CD14-positive monocyte (primary cell): ENCODE data around the gene ANO9. TPM values are rescaled to one million over a fixed set of nuclear protein-coding genes. Genes with fewer than 3 reads are reported as not detected.

Experiments used
- DNase-seq, 3 donors: peaks; one replicate each; pipeline ENCODE4 v3.0.0-alpha.2; 2011 to 2022
- H2AFZ ChIP-seq: 2 replicates; pipeline ENCODE4 v1.6.0; 2012; ENCODE audit warnings: mild to moderate bottlenecking, low read depth, low read length, inconsistent platforms; ENCODE audit not compliant: insufficient read depth, poor library complexity, severe bottlenecking
- H3K27ac ChIP-seq, 2 donors: 1 replicate in 1 of 2; 2 replicates in 1 of 2; pipeline ENCODE4 v1.5.1; 2012 to 2013; ENCODE audit warnings: low read length in 2 of 2, control low read depth in 1 of 2, inconsistent platforms in 1 of 2, low read depth in 1 of 2, mild to moderate bottlenecking in 1 of 2
- H3K27me3 ChIP-seq, 2 donors: one replicate each; pipeline versions ENCODE4 v1.6.0 to v1.6.1; 2011 to 2013; ENCODE audit warnings: low read length in 2 of 2; ENCODE audit not compliant: control insufficient read depth in 2 of 2, insufficient read depth in 2 of 2
- H3K36me3 ChIP-seq, 2 donors: replicated peaks in 1 of 2; 1 replicate in 1 of 2; 2 replicates in 1 of 2; pipeline versions ENCODE4 v1.5.1 to v1.6.1; 2012 to 2013; ENCODE audit warnings: low read length in 2 of 2, control low read depth in 1 of 2, inconsistent platforms in 1 of 2, mild to moderate bottlenecking in 1 of 2; ENCODE audit not compliant: insufficient read depth in 2 of 2, control insufficient read depth in 1 of 2
- H3K4me1 ChIP-seq, 2 donors: 1 replicate in 1 of 2; 2 replicates in 1 of 2; pipeline versions ENCODE4 v1.5.1 to v1.6.1; 2012 to 2013; ENCODE audit warnings: low read length in 2 of 2, control low read depth in 1 of 2, inconsistent platforms in 1 of 2, mild to moderate bottlenecking in 1 of 2, moderate library complexity in 1 of 2; ENCODE audit not compliant: insufficient read depth in 2 of 2, control insufficient read depth in 1 of 2
- H3K4me2 ChIP-seq: replicated peaks from 2 replicates; pipeline ENCODE3; 2012; ENCODE audit warnings: low read length, moderate library complexity, mild to moderate bottlenecking; ENCODE audit not compliant: poor library complexity, severe bottlenecking; ENCODE audit errors: extremely low read depth
- H3K4me3 ChIP-seq, 3 experiments: fragments of 200-600 bp in 1 of 3; sonication (generic) in 1 of 3; replicated peaks in 1 of 3; 1 replicate in 2 of 3; 2 replicates in 1 of 3; pipeline ENCODE4 v1.5.1; 2011 to 2013; ENCODE audit warnings: low read length in 3 of 3, mild to moderate bottlenecking in 3 of 3, control low read depth in 2 of 3, low read depth in 2 of 3, inconsistent platforms in 1 of 3, moderate library complexity in 1 of 3
- H3K79me2 ChIP-seq: 2 replicates; pipeline ENCODE4 v1.6.0; 2012; ENCODE audit warnings: mild to moderate bottlenecking, control low read depth, inconsistent platforms, low read length, moderate library complexity; ENCODE audit not compliant: insufficient read depth
- H3K9ac ChIP-seq: 2 replicates; pipeline ENCODE4 v1.6.0; 2017; ENCODE audit warnings: low read length, mild to moderate bottlenecking; ENCODE audit not compliant: insufficient read depth, poor library complexity, severe bottlenecking
- H3K9me3 ChIP-seq, 2 donors: replicated peaks in 1 of 2; 1 replicate in 1 of 2; 2 replicates in 1 of 2; pipeline versions ENCODE4 v1.5.1 to v1.6.1; 2012 to 2013; ENCODE audit warnings: low read length in 2 of 2, control low read depth in 1 of 2; ENCODE audit not compliant: control insufficient read depth in 1 of 2, insufficient read depth in 1 of 2
- H4K20me1 ChIP-seq: 2 replicates; pipeline ENCODE4 v1.6.0; 2012; ENCODE audit warnings: mild to moderate bottlenecking, low read length, control low read depth, moderate library complexity; ENCODE audit not compliant: insufficient read depth
- H3K27ac Mint-ChIP-seq, 7 donors: one replicate each; pipeline ENCODE4 v1.8.0; 2020; ENCODE audit warnings: mild to moderate bottlenecking in 7 of 7, mixed read lengths in 7 of 7, moderate library complexity in 6 of 7, inconsistent platforms in 2 of 7
- H3K27me3 Mint-ChIP-seq, 3 donors: one replicate each; pipeline ENCODE4 v1.8.0; 2021 to 2022; ENCODE audit warnings: low read depth in 3 of 3, mild to moderate bottlenecking in 3 of 3, mixed read lengths in 3 of 3, moderate library complexity in 3 of 3, inconsistent platforms in 1 of 3
- H3K36me3 Mint-ChIP-seq, 2 donors: one replicate each; pipeline ENCODE4 v1.8.0; 2020; ENCODE audit warnings: mixed read lengths in 2 of 2, inconsistent platforms in 1 of 2, mild to moderate bottlenecking in 1 of 2
- H3K4me1 Mint-ChIP-seq: one replicate; pipeline ENCODE4 v1.8.0; 2020; ENCODE audit warnings: mild to moderate bottlenecking, mixed read lengths
- H3K4me3 Mint-ChIP-seq, 2 donors: one replicate each; pipeline ENCODE4 v1.8.0; 2020; ENCODE audit warnings: mild to moderate bottlenecking in 2 of 2, mixed read lengths in 2 of 2, moderate library complexity in 1 of 2
- H3K9me3 Mint-ChIP-seq, 7 donors: one replicate each; pipeline ENCODE4 v1.8.0; 2020 to 2022; ENCODE audit warnings: mixed read lengths in 7 of 7, mild to moderate bottlenecking in 6 of 7, moderate library complexity in 6 of 7, inconsistent platforms in 2 of 7
- WGBS: methylation state at CpG from one replicate; pipeline ENCODE4 v1.1.5; 2013; ENCODE audit warnings: missing lambda C conversion rate; ENCODE audit not compliant: insufficient coverage; 5-methylcytosine and 5-hydroxymethylcytosine counted together
- intact Hi-C, 2 donors: fragments of 100-400 bp; cut with micrococcal nuclease; formaldehyde crosslinking; loops; one replicate each; pipeline versions ENCODE4 v1.15.0 to v1.15.1; 2023
- polyA plus RNA-seq, 3 donors: library from polyadenylated mRNA; depleted of rRNA in 1 of 3; unstranded in 2 of 3; stranded (reverse) in 1 of 3; fragments of 300-500 nt in 2 of 3; fragments of >200 nt in 1 of 3; fragmentation: Illumina TruSeq in 2 of 3; gene quantifications; 1 replicate in 2 of 3; 2 replicates in 1 of 3; pipeline ENCODE4 v1.2.3, GENCODE V29; 2012 to 2021
- TF ChIP-seq, protein P1 (sequence below): fragments of 200-600 bp; IDR thresholded peaks from one replicate; pipeline ENCODE4 v1.8.0; 2022; ENCODE audit warnings: antibody characterized with exemption, mild to moderate bottlenecking

ANO9 gene
- polyA plus RNA-seq, 3 donors: 0.18 to 0.24 TPM; not detected in 1

DNA sequence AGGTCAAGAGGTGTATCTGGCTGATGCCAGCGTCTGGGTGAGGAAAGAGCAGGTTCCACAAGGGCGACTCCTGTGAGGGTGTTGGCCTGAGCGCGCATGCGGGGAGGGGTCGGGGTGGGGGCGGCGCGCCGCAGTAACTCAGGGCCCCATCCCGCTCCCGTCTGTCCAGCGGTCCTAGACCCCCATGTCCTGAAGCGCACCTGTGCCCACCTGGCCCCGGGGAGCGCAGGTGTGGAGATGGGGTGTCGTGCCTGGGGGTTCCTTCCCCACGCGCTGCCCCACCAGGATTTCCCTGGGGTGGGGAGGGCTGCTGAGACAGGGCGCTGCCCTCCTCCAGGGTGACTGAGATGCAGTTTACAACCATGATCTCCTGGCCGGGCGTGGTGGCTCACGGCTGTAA is 44.4 kb upstream of the ANO9 start:
- Histone ChIP-seq H3K9ac (no peak overlapping the region), H3K9me3 (peaks cover 0 to 24% of the 10 kb centered on the region in 2 donors), H3K79me2 (no peaks in the 10 kb centered on the region), H3K36me3 (peaks cover 6 to 7% of the 10 kb centered on the region in 2 donors), H2AFZ (no peak overlapping the region), H3K27ac (no peak overlapping the region), H4K20me1 (no peaks in the 10 kb centered on the region), H3K4me2 (no peak overlapping the region), H3K4me3 (no peak overlapping the region), H3K4me1 (no peaks in the 10 kb centered on the region), H3K27me3 (no peaks in the 10 kb centered on the region)
- Mint-ChIP-seq H3K4me1 (no peaks in the 10 kb centered on the region), H3K4me3 (no peak overlapping the region), H3K27me3 (no peaks in the 10 kb centered on the region), H3K27ac (no peak overlapping the region), H3K9me3 (peaks cover 2 to 10% (median 2%) of the 10 kb centered on the region in 7 donors), H3K36me3 (peaks cover 9 to 17% of the 10 kb centered on the region in 2 donors)
- no peak for DNase-seq
- WGBS: 90% methylated on average over 12 of the region's 23 CpGs
- intact Hi-C loops: no loop called here
- TF ChIP-seq, protein P1, sequence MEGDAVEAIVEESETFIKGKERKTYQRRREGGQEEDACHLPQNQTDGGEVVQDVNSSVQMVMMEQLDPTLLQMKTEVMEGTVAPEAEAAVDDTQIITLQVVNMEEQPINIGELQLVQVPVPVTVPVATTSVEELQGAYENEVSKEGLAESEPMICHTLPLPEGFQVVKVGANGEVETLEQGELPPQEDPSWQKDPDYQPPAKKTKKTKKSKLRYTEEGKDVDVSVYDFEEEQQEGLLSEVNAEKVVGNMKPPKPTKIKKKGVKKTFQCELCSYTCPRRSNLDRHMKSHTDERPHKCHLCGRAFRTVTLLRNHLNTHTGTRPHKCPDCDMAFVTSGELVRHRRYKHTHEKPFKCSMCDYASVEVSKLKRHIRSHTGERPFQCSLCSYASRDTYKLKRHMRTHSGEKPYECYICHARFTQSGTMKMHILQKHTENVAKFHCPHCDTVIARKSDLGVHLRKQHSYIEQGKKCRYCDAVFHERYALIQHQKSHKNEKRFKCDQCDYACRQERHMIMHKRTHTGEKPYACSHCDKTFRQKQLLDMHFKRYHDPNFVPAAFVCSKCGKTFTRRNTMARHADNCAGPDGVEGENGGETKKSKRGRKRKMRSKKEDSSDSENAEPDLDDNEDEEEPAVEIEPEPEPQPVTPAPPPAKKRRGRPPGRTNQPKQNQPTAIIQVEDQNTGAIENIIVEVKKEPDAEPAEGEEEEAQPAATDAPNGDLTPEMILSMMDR: no peak

DNA sequence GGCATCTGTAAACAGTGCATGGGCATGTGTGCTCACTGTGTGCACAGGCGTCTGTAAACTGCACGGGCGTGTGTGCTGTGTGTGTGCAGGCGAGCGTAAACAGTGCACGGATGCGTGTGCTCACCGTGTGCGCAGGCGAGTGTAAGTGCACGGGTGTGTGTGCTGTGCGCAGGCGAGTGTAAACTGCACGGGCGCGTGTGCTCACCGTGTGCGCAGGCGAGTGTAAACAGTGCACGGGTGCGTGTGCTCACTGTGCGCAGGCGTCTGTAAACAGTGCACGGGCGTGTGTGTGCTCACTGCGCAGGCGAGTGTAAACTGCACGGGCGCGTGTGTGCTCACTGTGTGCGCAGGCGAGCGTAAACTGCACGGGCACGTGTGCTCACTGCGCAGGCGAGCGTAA is 42.8 kb upstream of the ANO9 start:
- Histone ChIP-seq H4K20me1 (no peaks in the 10 kb centered on the region), H3K27ac (no peak overlapping the region), H3K9me3 (peaks cover 0 to 24% of the 10 kb centered on the region in 2 donors), H3K79me2 (no peaks in the 10 kb centered on the region), H2AFZ (no peak overlapping the region), H3K4me3 (no peak overlapping the region), H3K4me1 (no peaks in the 10 kb centered on the region), H3K9ac (no peak overlapping the region), H3K27me3 (no peaks in the 10 kb centered on the region), H3K4me2 (no peak overlapping the region), H3K36me3 (no peaks in the 10 kb centered on the region)
- Mint-ChIP-seq H3K4me1 (no peaks in the 10 kb centered on the region), H3K9me3 (peaks cover 2 to 10% (median 6%) of the 10 kb centered on the region in 7 donors), H3K4me3 (no peak overlapping the region), H3K27ac (no peak overlapping the region), H3K36me3 (peaks cover 6 to 15% of the 10 kb centered on the region in 2 donors), H3K27me3 (no peaks in the 10 kb centered on the region)
- intact Hi-C loops: no loop called here
- WGBS: 99% methylated on average over 38 of the region's 38 CpGs
- no peak for DNase-seq
- TF ChIP-seq, protein P1: no peak
